ENCODE measurements around the gene CDH12.
"Not testable (repeated sequence)": the region's sequence is repeated elsewhere in the genome, so short reads cannot be mapped to it uniquely, and the experiment has no call there.

Gene CDH12

GRCh38 chr5:22293147-22293546 is 560.0 kb downstream of the CDH12 start:
- DNase-seq (ENCODE audit: low read depth): no peak

DNA sequence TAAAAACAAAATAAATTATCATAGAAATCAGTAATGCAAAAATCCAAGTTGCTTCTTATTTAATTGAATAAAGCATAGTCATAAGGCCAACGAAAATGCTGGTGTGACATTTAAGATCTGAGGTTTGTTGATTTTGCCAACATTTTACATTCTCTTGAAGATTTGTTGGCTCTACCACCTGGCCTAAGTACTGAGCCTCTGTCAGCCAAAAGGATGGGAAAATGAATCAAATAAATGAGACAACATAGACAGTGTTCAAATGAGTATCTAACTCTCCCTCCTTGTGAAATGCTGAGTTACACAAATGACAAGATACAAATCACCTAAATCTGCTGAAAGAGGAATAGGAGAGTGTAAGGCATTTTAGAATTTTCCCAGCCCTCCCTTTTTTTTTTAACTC is 575.0 kb downstream of the CDH12 start:
- DNase-seq (ENCODE audit: low read depth): no peak

DNA sequence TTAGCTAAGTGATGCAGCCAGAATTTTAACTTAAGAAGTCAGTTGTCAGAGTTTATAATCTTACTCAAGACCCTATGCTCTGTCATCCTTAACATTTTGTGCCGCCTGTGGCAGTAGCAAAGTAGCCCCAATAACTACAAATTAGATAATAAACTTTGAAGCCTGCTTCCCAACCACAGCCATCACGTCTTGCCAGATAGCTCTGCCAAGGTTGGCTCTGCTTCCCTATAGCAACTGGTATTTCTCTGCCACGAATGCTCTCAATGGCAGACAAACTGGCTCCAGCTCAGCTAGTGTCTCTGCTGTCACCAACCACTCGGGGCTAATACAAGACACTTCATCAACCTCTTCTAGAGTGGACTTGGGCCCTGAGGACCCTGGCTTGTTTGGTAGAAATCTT is 576.1 kb downstream of the CDH12 start:
- DNase-seq (ENCODE audit: low read depth): no peak

- DNase-seq (ENCODE audit: low read depth): not testable (repeated sequence)
Measured at GRCh38 chr5:22265855-22266254, 587.3 kb downstream of the CDH12 start.

GRCh38 chr5:22258139-22258538 is 595.0 kb downstream of the CDH12 start:
- no peak for DNase-seq (ENCODE audit: low read depth)

- DNase-seq (ENCODE audit: low read depth): no peak
Measured at GRCh38 chr5:22250528-22250927, 602.6 kb downstream of the CDH12 start.

DNA sequence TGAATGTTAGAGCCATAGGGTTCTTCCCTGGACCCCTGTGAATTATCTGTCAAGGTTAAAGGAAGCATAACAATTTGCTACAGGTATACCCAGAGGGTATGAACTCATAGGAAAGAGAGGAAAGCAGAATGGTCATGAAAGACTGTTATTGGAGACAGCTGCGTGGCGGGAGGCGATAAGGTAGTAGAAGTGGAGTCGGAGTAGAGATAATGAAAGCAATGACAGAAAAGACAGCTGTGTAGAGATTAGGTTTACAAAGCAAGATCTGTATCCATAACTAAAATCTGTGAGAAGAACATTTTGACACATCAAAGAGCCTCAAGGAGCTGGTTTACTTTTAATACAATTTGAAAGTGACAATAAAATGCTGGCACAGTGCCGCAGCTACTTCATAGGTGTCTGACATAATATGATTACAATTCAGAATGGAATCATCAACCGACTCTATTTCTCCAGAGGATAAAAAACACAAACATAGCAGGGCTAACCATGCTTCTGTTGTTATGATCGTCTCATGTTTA is 603.9 kb downstream of the CDH12 start:
- no peak for DNase-seq (ENCODE audit: low read depth)

GRCh38 chr5:22245770-22246169 is 607.4 kb downstream of the CDH12 start:
- no peak for DNase-seq (ENCODE audit: low read depth)

DNA sequence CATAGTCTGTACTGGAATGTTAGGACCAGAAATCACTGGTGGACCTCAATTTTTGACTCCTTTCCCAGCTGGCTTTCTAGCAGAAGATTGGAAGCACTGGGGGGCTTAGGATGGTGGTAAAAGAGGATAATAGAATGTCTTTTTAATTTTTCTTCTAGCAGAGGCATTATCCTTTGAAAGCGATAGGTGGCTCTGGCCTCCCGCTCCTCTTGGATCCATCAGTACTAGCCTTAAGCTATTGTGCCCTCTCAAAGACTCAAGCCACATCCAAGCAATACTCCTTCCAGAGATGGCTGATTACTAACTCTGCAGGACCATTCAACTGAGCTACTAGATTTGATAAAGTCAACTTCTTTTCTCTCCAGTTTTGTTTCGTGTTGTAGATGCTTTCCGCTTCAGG is 610.6 kb downstream of the CDH12 start:
- DNase-seq (ENCODE audit: low read depth): no peak

GRCh38 chr5:22238047-22238446 is 615.1 kb downstream of the CDH12 start:
- no peak for DNase-seq (ENCODE audit: low read depth)

GRCh38 chr5:22226423-22226822 is 626.7 kb downstream of the CDH12 start:
- no peak for DNase-seq (ENCODE audit: low read depth)

DNA sequence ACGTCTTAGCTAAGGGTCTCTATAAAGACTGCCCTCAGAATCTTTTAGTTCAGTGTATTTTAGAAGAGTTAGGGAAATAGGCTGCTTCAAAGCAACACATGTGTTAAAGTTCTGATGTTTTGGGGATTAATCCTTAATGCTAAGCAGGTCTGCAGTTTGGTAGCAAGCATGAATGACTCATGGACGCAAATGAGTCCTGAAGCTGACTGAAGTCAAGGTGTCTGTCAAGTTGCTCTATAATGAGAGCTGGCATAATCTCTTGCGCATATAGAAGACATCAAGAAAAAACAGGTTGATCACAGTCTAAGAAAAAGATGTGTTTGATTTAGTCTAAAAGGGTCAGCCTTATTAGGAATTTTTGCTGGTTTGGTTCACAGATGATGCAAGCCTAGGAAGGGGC is 630.1 kb downstream of the CDH12 start:
- DNase-seq (ENCODE audit: low read depth): no peak

DNA sequence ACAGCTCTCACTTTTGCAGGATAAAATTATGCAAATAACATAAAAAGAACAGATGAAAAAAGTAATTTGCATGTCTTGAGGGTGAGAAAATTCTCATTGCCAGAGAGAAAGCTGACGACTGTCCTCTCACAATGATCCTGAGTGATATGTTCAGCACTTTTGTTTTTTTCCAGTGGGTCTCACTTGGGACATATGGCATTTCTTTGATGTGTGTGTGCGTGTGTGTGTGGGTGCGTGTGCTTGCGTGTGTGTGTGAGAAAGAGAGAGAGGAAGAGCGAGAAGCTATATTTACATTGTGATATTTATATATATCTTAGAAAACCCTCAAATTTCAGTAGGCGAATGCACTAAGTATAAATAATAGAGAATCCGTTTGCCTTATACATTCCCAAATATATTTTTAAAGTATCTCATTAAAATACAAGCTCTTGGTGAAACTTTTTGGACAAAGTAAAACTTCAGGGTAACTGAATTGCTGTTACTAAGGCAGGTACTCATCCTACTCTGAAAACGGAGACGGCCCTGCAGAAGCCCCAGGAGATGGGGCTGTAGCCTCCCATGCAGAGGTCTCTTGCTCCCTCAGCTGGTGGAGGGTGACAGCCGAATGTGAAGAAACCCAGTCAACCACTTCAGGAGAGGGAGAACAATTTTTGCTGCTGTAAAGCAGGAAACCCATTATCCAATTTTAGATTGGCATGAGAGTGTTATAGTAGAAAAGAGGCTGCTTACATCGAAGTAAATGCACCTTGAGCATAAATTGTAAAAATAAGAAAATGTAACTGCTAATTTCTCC is 639.2 kb downstream of the CDH12 start:
- not testable (repeated sequence) for DNase-seq (ENCODE audit: low read depth)

- DNase-seq (ENCODE audit: low read depth): not testable (repeated sequence)
Measured at GRCh38 chr5:22212254-22212991, 640.7 kb downstream of the CDH12 start.

GRCh38 chr5:22208463-22208862 is 644.7 kb downstream of the CDH12 start:
- DNase-seq (ENCODE audit: low read depth): not testable (repeated sequence)

DNA sequence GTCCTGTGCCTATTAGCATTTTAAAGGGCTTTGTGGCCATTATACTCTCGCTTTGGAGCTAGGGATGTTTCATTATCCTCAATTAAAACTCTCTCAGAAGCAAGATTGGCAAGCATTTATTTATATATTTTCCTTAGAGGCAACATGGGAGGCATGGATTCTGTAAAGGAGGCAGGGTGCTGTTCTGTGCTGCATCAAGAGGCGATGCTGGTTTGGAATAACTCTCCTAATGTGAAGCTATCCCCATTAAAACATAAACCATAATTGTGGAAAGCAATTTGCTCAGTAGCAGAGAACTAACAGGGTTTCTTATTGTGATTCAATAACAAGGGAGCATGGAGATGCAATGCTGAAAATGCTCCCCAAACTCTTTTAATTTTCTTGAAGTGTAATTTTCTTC is 664.5 kb downstream of the CDH12 start:
- not testable (repeated sequence) for DNase-seq (ENCODE audit: low read depth)

DNA sequence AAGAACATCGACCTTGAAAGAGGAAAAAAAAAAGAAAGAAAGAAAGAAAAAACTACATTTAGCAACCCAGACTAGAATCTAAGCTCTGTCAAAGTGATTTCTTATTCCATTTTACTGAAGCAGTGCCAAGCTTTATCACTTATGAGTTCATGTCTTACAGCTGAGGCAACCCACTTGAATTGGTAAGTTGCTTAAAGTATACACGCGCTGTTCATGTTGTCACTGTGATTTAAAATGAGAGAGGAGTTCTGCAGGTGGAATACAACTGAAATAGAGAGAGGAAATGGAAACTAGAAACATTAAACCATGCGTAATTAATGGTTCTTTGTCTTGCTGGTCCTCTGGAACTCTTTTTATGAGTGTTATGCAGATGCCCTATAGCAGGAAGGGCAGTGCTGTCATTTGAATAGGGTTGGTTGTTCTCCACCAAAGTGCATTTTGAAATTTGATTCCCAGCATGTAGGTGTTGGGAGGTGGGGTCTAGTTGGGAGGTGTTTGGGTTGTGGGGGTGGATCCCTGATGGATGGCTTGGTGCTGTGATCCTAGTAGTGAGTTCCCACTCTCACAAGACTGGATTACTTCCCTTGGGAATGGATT is 665.4 kb downstream of the CDH12 start:
- DNase-seq (ENCODE audit: low read depth): not testable (repeated sequence)

- not testable (repeated sequence) for DNase-seq (ENCODE audit: low read depth)
Measured at GRCh38 chr5:22169226-22169625, 683.9 kb downstream of the CDH12 start.

GRCh38 chr5:22168704-22169103 is 684.4 kb downstream of the CDH12 start:
- not testable (repeated sequence) for DNase-seq (ENCODE audit: low read depth)

DNA sequence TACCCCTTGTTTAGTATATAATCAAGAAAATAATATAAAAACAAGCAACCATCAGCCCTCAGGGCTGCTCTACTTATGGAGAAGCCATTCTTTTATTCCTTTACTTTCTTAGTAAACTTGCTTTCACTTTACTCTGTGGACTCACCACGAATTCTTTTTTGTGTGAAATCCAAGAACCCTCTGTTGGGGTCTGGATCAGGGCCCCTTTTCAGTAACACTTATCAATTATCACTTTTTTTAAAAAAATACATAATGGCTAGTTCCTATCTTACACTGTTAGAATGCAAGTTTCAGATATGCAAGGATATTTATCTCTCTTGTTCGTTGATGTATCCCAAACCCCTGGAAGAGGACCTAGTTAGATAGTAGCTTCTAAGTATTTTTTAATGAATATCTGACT is 687.2 kb downstream of the CDH12 start:
- not testable (repeated sequence) for DNase-seq (ENCODE audit: low read depth)

GRCh38 chr5:22164910-22165748 is 688.0 kb downstream of the CDH12 start:
- DNase-seq (ENCODE audit: low read depth): not testable (repeated sequence)

- DNase-seq (ENCODE audit: low read depth): not testable (repeated sequence)
Measured at GRCh38 chr5:22156953-22157352, 696.2 kb downstream of the CDH12 start.

Data from stimulated activated CD8-positive, alpha-beta memory T cell treated with anti-CD3 and anti-CD28 coated beads, Interleukin-12 subunit alpha, Interleukin-12 subunit beta, amount 100 ng/mL, for 1 hour (primary cell).